GM04504 (cell line): ENCODE data around the gene PTPN21.
A peak's percentile ranks its signal among the peaks of the same experiment; 100 is the strongest.

ENCODE experiments used
- DNase-seq: peaks from one replicate; pipeline ENCODE4 v3.0.0-alpha.2; 2012; ENCODE audit warnings: low read depth

Gene PTPN21

DNA sequence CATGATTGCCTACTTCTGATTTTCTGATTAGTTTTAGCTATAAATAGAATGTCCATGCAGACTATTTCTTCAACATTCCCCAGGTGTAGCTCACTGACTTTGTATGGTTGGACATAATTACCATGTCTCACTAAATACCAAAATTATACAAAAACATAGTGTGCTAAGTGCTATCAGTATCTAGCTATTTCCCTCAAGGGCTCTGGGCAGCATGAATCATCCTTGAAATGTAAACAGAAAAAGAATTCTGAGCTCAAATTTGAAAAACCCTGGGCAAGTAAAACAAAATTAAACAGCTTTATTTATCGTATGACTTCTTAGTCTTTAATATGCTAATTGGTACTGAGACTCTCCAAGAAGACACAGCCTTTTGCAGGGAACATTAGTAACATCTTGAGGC lies 86.4 kb downstream of the PTPN21 start:
- DNase-seq = peak; percentile 30

DNA sequence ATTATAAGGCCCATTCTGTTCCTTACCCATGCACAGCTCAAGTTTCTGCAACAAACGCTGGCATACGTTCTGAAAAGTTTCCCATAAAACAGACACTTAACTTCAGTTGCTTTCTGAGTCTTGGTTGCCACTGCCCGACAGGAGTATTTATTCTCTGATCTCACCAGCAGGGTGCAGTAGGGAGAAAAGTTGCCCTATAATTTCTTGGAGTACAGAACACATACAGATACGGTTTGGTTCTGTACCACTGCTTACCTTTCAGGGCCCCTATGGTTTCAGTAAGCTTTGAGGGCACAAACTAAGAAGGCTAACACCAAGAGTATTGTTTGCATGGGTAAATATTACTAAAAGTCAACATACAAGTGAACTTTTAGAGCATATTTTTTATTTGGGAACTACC lies 91.5 kb downstream of the PTPN21 start:
- no peak for DNase-seq

DNA sequence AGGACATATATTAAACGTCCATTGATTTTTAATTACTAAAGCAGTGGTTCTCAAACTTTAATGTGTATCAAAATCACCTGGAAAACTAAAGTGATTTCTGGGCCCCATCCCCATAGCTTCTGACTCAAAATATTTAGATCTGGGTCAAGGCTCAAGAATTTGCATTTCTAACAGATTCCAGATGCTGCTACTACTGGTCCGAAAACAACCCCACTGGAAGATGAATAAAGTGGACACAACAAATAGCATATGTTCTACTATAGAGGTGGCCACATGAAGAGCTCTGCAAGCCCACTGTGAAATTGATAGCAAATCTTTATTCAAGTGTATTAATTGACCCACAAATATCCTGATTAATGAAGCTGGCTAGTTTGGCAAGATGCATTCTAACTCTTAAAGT lies 99.9 kb downstream of the PTPN21 start:
- DNase-seq = peak; percentile 30

DNA sequence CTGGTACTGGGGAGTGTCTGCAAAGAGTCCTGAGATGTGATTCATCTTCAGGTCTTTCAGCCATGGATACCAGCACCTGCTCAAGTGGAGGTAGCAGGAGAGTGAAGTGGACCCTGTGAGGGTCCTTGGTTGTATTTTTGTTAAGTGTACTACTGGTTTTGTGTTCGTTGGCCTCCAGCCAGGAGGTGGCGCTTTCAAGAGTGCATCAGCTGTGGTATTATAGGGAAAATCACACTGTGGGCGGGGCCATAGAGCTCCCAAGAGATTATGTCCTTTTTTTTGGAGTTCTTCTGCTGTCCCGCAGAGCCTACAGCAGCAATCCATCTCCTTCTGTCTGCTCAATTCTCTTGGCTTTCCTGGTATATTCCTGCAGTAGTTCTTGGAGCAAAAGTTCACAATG lies 102.6 kb downstream of the PTPN21 start:
- no peak for DNase-seq

DNA sequence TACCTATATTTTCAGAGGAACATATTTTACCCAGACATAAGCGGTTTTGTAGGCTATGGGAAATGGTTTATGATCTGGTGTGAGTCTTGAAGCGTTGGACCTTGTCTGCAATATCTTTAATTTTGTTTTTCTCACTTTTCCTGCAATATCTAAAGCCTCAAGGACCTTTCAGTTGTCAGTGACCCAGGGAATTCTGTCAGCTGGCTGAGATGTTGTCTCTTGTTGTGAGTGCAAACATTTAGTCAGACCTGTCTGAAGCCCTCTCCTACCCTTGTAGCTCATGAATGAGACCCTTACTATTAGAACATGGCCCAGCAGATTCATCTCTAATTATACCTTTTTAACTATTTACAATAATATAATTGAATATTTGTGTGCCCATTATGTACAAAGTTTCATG lies 115.7 kb downstream of the PTPN21 start:
- DNase-seq = no peak

DNA sequence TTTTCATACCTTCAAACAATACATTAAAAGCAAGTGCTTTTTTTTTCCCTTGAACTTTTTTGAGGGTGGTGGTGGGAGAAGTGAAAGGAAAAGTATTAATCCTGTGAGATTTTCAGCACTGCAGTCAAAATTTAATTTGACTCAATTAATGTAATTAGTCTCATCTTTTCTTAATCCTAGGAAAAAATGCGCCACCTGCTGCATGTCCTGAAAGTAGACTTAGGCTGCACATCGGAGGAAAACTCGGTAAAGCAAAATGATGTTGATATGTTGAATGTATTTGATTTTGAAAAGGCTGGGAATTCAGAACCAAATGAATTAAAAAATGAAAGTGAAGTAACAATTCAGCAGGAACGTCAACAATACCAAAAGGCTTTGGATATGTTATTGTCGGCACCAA lies 117.1 kb downstream of the PTPN21 start:
- DNase-seq = no peak

DNA sequence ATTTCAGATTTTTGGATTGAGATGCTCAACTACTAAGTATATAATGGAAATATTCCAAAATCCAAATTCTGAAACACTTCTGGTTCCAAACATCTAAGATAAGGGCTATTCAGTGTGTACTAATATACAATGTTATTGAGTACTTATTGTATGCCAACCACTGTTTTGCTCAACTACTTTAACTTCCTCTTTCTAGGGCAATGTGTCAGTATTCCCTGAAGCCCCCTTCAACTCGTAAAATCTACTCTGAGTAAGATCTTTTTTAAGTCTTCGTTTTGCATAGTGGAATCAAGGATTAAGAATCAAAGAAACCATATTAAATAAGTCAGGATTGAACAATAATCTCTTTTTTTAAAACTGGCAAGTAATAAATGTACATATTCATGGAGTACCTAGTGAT lies 123.8 kb downstream of the PTPN21 start:
- DNase-seq = no peak

DNA sequence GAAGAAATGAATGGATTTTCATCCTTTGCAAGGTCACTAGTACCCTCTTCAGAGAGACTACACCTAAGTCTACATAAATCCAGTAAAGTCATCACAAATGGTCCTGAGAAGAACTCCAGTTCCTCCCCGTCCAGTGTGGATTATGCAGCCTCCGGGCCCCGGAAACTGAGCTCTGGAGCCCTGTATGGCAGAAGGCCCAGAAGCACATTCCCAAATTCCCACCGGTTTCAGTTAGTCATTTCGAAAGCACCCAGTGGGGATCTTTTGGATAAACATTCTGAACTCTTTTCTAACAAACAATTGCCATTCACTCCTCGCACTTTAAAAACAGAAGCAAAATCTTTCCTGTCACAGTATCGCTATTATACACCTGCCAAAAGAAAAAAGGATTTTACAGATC lies 128.5 kb downstream of the PTPN21 start:
- no peak for DNase-seq

DNA sequence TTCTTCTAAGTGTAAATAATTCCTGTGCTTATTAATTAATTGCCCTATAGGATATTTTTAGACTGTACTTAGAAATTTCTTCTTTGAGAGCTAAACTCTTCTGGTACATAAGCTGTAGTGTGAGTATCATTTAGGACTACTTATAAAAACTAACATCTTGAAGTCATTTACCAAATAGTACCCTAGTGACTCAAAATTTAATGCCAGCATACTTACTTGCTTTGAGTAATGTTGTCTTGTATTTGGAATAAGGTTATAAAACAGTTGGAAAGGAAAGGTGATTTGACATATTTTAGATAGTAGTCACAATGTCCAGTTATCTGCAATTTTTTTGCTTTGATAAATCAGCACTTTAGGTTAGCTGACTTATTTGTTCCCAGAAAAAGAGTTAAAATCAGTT lies 130.2 kb downstream of the PTPN21 start:
- peak; percentile 35 for DNase-seq

DNA sequence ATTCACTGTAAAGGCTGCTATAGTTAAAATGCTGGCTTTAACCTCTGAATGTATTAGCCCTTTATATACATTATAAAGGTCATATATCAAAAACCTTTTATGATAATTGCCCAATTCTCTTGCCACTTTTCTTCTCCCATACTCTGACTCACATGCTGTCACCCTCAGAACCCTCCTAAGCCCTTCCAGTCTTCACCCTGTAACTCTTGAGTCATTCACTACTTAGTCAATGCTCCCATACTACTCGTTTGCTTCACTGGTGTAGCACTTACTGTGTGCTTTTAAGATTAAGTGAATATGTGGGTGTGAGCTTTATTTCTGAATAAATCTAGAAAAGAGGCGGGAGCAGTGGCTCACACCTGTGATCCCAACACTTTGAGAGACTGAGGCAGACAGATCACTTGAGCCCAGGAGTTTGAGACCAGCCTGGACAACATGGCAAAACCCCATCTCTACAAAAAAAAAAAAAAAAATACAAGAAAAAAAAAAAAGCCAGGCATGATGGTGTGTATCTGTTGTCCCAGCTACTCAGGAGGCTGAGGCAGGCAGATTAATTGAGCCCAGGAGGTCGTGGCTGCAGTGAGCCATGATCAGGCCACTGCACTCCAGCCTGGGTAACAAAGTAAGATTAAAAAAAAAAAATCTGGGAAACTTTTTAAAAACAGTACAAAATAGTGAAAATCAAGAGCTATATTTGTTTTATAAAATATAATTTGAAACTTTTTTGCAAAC lies 131.7 kb downstream of the PTPN21 start:
- DNase-seq = peak; percentile 62

DNA sequence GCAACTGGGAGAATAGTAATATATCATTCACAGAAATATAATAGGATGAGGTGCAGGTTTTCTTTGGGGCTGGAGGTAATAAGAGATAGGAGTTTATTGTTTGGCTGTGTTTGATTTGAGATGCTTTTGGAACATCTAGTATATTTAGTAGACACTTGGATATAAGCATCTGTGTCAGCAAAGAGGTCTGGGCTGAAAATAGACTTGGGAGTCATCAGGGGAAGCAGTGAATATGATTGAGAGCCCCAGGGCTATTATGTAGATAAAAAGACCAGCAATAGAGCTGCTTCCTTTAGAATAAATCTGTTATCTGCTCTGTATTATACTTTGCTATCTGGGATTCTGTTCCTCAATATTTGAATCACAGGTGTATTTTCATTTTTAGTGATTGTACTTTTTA lies 132.8 kb downstream of the PTPN21 start:
- DNase-seq = no peak

DNA sequence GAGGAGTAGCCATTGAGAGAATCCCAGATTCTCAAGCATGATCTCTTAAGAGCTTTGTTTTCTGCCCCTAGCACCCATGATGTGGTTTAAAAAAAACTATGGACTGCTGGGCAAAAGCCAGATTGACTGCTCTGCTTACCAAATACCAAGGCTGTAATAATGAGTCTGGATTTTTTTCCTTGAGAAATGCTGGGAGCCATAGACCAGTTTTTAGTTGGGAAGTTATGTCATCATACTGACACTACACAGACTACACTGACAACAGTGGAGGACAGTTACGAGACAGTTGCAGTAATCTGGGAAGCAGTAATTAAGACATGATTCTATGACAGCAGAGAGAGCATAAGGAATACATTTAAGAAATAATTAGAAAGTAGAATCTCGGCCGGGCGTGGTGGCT lies 133.5 kb downstream of the PTPN21 start:
- peak; percentile 74 for DNase-seq

DNA sequence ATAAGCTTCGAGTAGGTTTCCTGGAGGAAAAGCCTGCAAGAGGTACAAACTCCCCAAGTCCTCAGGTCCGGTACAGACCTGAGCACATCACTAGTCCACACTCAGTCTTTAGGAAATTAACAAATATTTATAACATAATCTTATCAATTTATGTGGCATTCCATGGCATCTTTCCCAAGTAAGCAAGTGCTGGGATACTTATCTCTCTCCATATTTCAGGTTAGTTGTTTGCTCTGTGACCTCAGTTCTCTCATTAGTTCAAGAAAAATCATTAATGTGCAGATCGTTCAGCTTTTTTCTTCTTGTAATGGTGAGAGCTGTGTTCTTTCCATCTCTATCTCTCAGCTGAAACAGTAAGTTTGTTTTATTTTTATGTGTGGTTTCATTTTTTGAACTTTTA lies 134.6 kb downstream of the PTPN21 start:
- DNase-seq = no peak

DNA sequence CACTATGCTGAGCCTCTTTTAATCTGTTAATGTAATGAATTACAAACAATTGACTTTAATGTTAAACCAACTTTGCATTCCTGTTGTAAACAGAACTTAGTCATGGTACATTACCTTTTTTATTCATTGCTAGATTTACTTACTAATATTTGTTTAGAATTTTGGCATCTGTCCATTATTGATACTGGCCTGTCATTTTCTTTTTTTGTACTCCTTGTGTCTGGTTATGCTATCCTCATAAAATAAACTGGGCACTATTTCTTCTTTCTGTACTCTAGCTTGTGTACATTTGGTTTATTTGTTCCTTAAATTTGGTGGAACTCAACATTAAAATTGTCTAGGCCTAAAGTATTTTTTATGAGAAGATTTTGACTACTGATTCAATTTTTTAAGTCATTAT lies 137.2 kb downstream of the PTPN21 start:
- no peak for DNase-seq
